NCI-H510A treated with DMSO at 0.1 percent for 48 hours (cell line): ENCODE measurements around the gene BCL11A.

ENCODE experiments used
- DNase-seq: peaks from one replicate; lab custom pipeline; 2025; lab: John Stamatoyannopoulos, UW

Gene BCL11A

GRCh38 chr2:60484133-60484645 is 69.3 kb downstream of the BCL11A start:
- no peak for DNase-seq

- no peak for DNase-seq
Measured at GRCh38 chr2:60483401-60483800, 70.1 kb downstream of the BCL11A start.

GRCh38 chr2:60482222-60482621 is 71.2 kb downstream of the BCL11A start:
- DNase-seq, result no peak

- no peak for DNase-seq
Measured at GRCh38 chr2:60481257-60481656, 72.2 kb downstream of the BCL11A start.

GRCh38 chr2:60480089-60480773 is 73.2 kb downstream of the BCL11A start:
- DNase-seq, result no peak

GRCh38 chr2:60479226-60480088 is 74.0 kb downstream of the BCL11A start:
- no peak for DNase-seq

GRCh38 chr2:60478660-60479059 is 74.8 kb downstream of the BCL11A start:
- DNase-seq, result no peak

GRCh38 chr2:60476206-60476954 is 77.1 kb downstream of the BCL11A start:
- DNase-seq, result no peak

- DNase-seq, result no peak
Measured at GRCh38 chr2:60475123-60475830, 78.2 kb downstream of the BCL11A start.

GRCh38 chr2:60474301-60474700 is 79.2 kb downstream of the BCL11A start:
- DNase-seq, result no peak

GRCh38 chr2:60473546-60473945 is 79.9 kb downstream of the BCL11A start:
- DNase-seq, result peak; percentile 10

- no peak for DNase-seq
Measured at GRCh38 chr2:60472663-60473289, 80.7 kb downstream of the BCL11A start.

GRCh38 chr2:60472041-60472440 is 81.4 kb downstream of the BCL11A start:
- no peak for DNase-seq

GRCh38 chr2:60470340-60470739 is 83.1 kb downstream of the BCL11A start:
- peak; percentile 80 for DNase-seq

- DNase-seq, result peak; percentile 59
Measured at GRCh38 chr2:60469536-60470317, 83.7 kb downstream of the BCL11A start.

- DNase-seq, result peak; percentile 5
Measured at GRCh38 chr2:60468382-60469085, 84.9 kb downstream of the BCL11A start.

GRCh38 chr2:60466161-60466702 is 87.2 kb downstream of the BCL11A start:
- no peak for DNase-seq

- DNase-seq, result no peak
Measured at GRCh38 chr2:60465736-60466135, 87.7 kb downstream of the BCL11A start.

GRCh38 chr2:60463249-60463648 is 90.2 kb downstream of the BCL11A start:
- no peak for DNase-seq
